Measurements from ENCODE around the gene RMND5B.

DNA sequence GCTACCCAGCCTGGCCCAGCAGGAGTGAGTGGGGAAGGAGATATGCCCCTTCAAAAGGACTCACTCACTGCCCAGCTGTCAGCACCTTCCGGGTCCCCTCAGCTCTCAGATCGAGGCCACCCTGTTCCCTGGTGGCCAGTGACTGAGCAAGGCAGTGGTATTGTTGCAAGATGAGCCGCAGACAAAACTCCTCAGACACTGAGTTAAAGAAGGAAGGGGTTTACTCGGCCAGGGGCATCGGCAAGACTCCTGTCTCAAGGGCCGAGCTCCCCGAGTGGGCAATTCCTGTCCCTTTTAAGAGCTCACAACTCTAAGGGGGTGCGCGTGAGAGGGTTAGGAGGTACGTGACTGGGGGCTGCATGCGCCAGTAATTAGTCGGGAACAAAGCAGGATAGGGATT lies 27.2 kb upstream of the RMND5B start:
- TF ChIP-seq CTCF (IDR thresholded peaks at IDR 0.05) (no peak), POLR2A (IDR thresholded peaks at IDR 0.05) (no peak), POLR2AphosphoS5 (IDR thresholded peaks at IDR 0.05; ENCODE audit: insufficient read depth in 1 of 2, low read depth in 1 of 2) (no peak)

All from vagina (tissue), 2 donors.